IPS-NIHi7 (cell line): ENCODE measurements around the gene KPNB1.

ENCODE experiments used
- DNase-seq: peaks from one replicate; pipeline ENCODE4 v3.0.0; 2012; ENCODE audit warnings: mixed read lengths; ENCODE audit errors: extremely low spot score

The KPNB1 gene

GRCh38 chr17:47711366-47712099 is 61.8 kb downstream of the KPNB1 start:
- no peak for DNase-seq

DNA sequence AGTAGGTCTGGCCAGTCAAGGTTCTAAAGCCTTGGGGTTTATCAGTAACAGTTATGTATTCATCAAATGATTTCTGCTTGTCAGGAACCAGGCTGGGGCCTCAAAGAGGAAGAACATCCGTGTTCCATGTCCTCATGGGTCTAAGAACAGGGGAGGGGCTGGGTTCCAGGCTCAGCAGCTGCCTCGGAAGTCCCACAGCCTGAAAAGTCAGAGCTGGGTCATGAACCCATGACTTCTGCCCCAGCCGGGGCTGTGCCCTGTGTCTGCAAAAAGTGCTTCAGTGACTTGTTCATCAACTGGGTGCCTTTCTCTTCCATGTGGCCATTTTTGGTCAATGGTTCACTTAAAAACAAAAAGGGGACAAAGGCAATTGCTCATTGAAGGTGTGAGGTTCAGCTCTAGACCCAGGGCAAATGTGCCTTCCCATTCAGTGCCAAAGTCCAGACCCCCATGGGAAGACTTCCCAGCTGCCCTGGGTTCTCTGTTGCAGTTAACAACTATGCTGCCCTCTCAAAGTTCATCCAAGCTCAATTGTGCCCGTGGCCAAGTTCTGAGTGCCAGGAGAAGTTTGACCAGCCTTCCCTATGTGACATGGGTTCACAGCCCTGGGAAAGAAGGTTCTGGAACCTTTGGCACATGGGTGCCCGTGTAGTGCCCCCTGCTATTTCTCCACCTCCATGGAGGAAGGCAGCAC is 62.8 kb downstream of the KPNB1 start:
- no peak for DNase-seq

DNA sequence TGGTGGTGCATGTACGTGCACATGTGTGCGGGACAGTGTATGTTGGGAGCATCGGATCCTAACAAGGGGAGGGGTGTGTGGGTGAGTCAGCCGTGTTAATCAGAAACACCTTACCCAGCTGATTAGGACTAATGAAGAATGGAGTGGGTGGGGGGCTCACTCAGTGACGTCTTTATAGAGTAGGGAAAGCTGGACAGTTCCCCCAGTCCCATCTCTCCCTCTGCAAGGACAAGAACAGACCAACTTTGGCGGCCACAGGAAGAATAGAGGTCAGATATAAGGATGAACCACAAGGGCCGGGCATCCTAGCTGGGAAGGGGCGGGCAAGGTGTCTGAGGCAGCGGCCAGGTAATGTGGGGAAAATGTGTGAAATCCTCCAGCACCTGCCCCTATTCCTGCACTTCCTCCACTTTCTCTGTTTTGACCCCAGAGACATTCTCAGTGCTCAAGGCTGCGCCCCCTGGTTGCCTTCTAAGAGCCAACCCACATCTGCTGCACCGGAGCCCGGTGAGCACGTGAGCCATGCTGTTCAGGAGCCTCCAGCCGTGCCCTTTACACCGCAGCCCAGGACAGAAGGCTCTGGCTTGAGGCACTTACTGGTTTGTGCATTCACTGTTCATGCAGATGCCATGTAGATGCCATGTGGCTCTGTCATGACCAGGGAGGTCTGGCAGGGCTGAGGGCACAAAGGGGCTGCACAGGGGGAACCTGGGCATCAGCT is 64.4 kb downstream of the KPNB1 start:
- DNase-seq: peak; percentile 73

- no peak for DNase-seq
These were observed 65.2 kb downstream of the KPNB1 start for GRCh38 chr17:47714773-47715396.

- DNase-seq: no peak
These were observed 66.1 kb downstream of the KPNB1 start for GRCh38 chr17:47715669-47716325.

- DNase-seq: no peak
These were observed 66.7 kb downstream of the KPNB1 start for GRCh38 chr17:47716375-47716774.

- peak; percentile 44 for DNase-seq
These were observed 67.6 kb downstream of the KPNB1 start for GRCh38 chr17:47717261-47717697.

DNA sequence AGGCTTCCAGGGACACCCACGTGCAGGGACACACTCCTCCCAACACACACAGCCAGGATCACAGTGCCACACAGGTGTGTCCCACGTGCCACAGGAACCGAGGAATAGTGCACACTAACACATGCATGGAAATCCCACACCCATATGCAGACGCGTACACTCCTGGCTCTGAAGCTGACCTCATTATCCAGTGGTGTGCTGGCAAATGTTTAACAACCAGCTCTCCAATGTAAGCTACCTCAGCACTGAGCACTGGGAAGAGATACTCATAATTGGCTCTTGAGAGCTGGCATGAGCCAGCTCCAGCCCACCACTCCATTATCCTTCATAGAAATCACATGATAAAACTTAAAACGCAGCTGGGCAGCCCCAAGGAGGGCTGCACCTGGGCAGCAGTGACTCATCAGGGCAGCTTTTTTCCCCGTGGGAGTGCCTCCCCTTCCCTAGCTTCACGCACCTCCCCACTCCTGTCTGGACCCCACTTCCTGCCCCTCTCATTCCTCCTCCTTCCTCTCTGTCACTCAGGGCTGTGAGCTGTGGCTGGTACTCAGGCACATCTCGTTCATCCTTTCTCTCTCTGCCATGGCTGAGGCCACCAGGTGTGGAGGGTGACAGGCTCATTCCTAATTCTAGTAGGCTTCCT is 68.4 kb downstream of the KPNB1 start:
- no peak for DNase-seq

- no peak for DNase-seq
These were observed 69.1 kb downstream of the KPNB1 start for GRCh38 chr17:47718634-47719405.

DNA sequence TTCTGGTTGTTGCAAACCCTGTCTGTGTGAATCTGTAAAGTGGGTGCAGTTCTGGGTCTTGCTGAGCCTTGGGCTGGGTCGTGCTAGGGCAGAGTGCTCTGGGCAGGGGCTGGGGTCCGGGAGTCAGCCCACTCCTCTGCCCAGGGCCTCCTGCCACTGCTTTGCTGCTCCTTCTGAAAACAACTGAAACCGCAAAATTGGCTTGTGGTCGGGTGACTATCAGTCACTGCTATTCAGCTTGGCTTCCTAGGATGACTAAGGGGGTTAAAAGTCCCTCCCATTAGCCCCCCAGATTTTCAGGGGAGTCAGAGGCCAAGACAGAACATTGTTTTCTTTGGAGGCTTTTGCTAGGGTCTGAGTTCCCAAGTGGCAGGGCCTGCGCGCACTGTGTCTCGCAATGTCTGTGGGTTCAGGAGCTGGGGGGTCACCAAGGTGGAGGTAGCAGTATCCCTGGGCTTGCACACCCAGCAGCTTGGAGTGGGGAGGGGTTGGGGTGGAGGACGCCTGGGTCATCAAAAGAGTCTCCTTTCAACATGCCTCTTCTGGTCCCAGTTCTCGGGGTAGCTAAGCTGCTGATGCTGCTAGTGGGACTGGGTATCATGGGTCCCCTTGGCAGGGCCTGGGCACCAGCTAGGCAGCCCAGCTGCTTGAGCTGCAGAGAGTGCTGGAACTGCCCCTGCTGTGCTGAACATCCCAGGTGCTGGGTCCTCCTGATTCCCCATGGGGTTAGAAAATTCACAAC is 69.9 kb downstream of the KPNB1 start:
- DNase-seq: no peak

- DNase-seq: no peak
These were observed 70.5 kb downstream of the KPNB1 start for GRCh38 chr17:47720196-47720595.

DNA sequence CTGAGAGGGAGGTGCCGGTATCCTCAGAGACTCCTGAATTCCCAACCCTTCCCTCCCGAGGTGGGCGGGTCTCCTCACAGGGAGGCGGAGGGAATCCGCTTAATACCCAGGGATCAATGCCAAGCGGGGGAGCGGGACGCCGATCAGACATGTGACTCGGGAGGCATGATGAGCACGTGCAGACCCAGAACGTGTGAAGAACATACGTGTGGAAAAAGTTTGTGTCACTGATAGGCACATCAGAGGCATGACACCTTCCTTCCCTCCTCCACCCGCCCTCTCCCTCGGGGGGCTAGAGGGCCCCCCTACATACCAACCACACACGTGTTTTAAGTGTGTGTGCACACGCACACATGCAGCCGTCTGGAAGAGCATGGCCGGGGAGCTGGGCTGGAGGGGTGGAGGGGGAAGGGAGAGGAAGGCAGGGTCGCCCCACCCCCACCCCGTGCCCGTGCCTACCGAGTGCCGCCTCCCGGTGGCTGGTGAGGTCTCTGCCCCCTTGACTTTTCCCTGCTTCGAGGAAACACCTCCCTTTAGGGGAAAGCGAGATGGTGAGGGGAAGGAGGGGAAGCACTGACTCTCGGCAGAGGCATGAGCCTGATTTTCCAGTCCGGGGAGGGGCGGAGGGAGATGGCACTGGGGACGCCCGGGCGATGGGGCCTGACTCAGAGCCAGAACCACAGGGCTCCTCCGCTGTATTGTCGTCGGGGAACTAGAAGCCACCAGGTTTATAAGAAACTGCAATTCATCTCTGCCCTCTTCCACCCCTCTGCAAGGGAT is 71.2 kb downstream of the KPNB1 start:
- DNase-seq: peak; percentile 63

- no peak for DNase-seq
These were observed 72.0 kb downstream of the KPNB1 start for GRCh38 chr17:47721725-47722124.

DNA sequence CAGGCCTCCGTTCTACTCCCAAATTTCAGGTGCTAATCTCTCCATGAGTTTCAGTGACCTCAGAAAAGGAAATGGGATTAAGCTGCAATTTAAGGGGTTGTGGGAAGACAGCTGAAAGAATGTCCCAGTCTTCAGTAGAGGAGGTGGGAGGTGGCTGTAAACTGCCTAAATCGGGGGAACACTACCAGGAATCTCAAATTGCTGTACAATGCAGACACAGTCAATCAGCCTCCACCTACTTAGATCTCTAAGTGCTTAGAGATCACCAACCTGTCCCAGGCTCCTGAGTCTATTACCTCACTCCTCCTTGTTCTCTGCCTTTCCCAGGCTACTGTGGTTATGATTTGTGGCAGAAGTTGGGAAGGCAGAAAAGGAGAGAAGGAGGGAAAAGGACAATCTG is 75.0 kb downstream of the KPNB1 start:
- no peak for DNase-seq

DNA sequence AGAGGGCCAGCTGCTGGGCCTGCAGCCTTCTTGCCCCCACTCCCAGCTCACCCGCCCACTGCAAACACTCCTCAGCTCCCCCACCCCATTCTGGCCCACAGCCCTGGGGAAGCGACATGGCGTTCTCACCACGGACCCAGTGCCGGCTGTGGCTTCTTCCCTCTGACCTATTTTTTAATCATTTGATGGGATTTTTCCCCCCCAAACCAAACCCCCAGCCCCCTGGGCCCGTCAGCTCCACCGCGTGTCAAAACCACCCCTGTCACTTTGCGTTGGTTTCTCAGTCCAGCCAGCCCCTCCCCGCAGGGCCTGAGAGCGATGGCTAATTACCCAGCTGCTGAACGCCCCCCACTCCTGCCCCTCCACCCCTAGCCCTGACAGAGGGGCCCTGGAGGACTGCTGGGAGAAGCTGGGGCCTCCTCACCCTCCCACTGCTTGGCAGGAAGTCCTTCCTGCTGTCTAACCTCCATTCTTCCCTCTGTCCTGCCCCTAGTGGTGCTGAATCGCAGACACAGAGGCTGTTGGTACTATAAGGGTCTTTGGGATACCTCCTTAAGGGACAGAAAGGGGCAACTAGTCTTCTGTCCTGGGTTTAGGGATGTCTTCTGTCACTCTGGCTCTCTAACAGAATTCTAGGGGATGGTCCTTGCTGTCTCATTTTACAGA is 75.9 kb downstream of the KPNB1 start:
- no peak for DNase-seq

DNA sequence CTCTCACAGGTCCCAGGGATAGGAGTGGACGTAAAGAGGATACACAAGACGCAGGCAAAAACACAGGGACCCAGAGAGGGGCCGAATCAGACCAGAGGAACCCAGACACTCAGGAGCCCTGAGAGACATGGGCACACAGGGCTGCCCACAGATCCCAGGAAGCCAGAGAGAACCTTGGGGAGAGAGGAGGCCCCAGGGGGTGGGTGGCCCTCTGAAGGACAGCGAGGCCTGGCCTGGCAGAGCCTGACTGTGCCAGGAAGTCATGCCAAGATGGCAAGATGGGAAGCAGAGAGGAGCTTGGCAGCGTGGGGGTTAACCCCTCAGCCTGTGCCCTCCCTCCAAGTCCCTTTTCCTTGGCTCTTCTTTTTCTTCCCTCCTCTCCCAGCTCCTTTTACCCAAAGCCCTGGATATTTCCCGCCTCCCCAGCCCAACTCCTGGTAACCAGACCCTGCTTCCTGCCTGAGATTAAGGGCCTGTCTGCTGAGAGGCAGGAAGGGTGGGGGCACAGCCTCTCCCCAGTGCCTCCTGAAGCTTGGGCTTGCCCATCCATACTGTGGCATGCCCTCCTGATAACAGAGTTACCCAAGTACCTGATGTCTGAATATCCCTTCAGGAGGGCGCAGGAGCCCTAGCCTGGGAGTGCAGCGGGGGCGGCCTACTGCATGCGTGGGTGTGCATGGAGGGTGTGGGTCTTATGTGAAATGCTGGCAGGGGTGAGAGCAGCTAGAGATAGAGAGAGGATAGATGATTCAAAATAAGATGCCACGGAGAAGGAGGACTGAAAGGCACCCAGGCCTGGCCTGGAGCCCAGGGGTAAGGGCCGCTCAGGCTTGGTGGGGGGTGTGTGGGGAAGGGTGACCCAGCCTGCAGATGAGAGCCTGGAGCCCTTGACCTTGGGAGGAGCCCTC is 77.3 kb downstream of the KPNB1 start:
- DNase-seq: no peak

DNA sequence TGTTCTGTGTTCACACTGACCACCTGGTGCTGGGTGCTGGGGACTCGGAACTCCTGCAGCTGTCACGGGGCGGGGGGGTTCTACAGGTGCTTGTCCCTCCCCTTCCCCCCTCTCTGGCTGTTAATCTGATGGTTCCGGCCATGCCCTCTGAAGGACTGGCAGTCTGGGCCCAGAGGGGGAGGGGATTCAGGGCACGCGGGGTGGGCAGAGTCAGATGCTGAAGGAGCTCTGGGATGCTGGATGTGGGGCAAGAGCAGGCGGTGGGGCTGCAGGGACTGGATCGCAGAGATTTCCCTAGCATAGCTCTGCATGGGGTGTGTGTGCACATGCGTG is 78.0 kb downstream of the KPNB1 start:
- DNase-seq: no peak
